ENCODE data around the gene DHRS11. TPM values are rescaled to one million over a fixed set of nuclear protein-coding genes. Genes with fewer than 3 reads are reported as not detected.

The DHRS11 gene
- polyA plus RNA-seq, 1 of the 3 experiments (the other 2 are of a cell fraction), result 31.6 TPM

DNA sequence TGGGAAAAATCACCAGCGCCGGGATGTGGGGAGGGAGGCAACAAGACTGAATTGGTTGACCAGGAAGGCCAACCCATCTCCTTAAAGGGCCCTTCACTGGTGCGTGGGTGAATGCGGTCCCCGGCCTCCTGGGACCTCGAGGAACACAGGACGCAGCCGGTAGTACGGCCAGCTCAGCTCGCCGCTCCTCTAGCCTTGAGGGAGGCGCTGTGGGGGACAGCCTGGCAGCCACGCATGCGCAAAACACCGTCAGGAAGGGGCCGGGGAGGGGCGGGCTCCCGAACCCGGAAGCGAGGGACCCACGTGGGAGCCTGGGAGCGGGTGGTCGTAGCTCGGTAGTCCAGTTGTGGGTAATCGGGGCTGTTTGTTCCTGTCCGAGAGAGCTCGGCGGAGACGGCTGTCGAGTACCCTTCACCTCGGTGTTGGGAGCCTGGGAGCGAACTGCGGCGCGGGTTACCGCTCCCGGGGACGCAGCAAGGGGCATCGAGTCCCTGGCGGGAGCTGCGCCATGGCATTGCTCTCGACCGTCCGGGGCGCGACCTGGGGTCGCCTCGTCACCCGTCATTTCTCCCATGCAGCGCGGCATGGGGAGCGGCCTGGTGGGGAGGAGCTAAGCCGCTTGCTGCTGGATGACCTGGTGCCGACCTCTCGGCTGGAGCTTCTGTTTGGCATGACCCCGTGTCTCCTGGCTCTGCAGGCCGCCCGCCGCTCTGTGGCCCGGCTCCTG, 9.8 kb downstream of the DHRS11 start, which contains the start of gene MRM1:
Gene MRM1, plus strand, starts transcription at position 281 of the 727 bp plus-strand sequence. Its CDS starts 228 bp downstream, at position 509.
- H3F3A ChIP-seq (replicated peaks; ENCODE audit: insufficient read depth), result peaks cover 16% of the 10 kb centered on the region
- H3K27me3 ChIP-seq (ENCODE audit: insufficient read depth), result no peaks in the 10 kb centered on the region
- peak within 1 kb of the TSS; percentile 85 to 90 for H3K4me3 ChIP-seq (ENCODE audit: low read depth in 2 of 2, low read length in 1 of 2)
- no peaks in the 10 kb centered on the region for H3K9me2 ChIP-seq
- H3K36me3 ChIP-seq (replicated peaks in 1 of 2; ENCODE audit: control insufficient read depth in 1 of 2, insufficient read depth in 2 of 2, low read length in 1 of 2), result peaks cover 0 to 10% of the 10 kb centered on the region in 2 experiments
- ChIA-PET CTCF (interaction anchor here (0.6 to 4.4 kb wide), 19 partner anchors 9 to 772 kb away, joined by 3 to 86 read pairs (median 8); partner anchors contain the start of genes MYO19 and PIGW), POLR2A (interaction anchor here (0.5 to 2.2 kb wide), 6 partner anchors 9 to 617 kb away, joined by 3 to 16 read pairs (median 4); partner anchors contain the start of gene DHRS11)
- TF ChIP-seq ELF1 (IDR thresholded peaks at IDR 0.05) (peak; percentile 95), CHD2 (IDR thresholded peaks at IDR 0.05; ENCODE audit: low read length, partially characterized antibody) (peak; percentile 58), TAF1 (IDR thresholded peaks at IDR 0.05; ENCODE audit: borderline replicate concordance, low read depth, low read length) (peak; percentile 53; the same call in 1 of the 2 replicates), POLR2AphosphoS5 (IDR thresholded peaks at IDR 0.05; ENCODE audit: low read depth, low read length) (peak; percentile 84), SIN3A (IDR thresholded peaks at IDR 0.05; ENCODE audit: borderline replicate concordance, low read depth, low read length) (peak; percentile 93), YY1 (IDR thresholded peaks at IDR 0.05; ENCODE audit: low read depth) (no peak), FOSL2 (IDR thresholded peaks at IDR 0.05; ENCODE audit: borderline replicate concordance, low read depth) (no peak), GABPA (IDR thresholded peaks at IDR 0.05; ENCODE audit: low read depth) (peak; percentile 67), MXI1 (IDR thresholded peaks at IDR 0.05; ENCODE audit: low read depth, low read length) (peak; percentile 100), RXRA (IDR thresholded peaks at IDR 0.05; ENCODE audit: borderline replicate concordance, low read depth) (peak; percentile 66; the same call in 1 of the 2 replicates), NRF1 (IDR thresholded peaks at IDR 0.05; ENCODE audit: low read depth, low read length) (peak; percentile 78), SMC3 (IDR thresholded peaks at IDR 0.05; ENCODE audit: low read depth, low read length) (no peak), JUND (IDR thresholded peaks at IDR 0.05) (no peak)
- TF ChIP-seq, protein P1, sequence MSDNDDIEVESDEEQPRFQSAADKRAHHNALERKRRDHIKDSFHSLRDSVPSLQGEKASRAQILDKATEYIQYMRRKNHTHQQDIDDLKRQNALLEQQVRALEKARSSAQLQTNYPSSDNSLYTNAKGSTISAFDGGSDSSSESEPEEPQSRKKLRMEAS (IDR thresholded peaks at IDR 0.05; ENCODE audit: low read depth), result peak; percentile 97
- TF ChIP-seq, protein P2, sequence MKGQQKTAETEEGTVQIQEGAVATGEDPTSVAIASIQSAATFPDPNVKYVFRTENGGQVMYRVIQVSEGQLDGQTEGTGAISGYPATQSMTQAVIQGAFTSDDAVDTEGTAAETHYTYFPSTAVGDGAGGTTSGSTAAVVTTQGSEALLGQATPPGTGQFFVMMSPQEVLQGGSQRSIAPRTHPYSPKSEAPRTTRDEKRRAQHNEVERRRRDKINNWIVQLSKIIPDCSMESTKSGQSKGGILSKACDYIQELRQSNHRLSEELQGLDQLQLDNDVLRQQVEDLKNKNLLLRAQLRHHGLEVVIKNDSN (IDR thresholded peaks at IDR 0.05; ENCODE audit: borderline replicate concordance, low read depth), result peak; percentile 82
- TF ChIP-seq, protein P3, sequence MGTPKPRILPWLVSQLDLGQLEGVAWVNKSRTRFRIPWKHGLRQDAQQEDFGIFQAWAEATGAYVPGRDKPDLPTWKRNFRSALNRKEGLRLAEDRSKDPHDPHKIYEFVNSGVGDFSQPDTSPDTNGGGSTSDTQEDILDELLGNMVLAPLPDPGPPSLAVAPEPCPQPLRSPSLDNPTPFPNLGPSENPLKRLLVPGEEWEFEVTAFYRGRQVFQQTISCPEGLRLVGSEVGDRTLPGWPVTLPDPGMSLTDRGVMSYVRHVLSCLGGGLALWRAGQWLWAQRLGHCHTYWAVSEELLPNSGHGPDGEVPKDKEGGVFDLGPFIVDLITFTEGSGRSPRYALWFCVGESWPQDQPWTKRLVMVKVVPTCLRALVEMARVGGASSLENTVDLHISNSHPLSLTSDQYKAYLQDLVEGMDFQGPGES (IDR thresholded peaks at IDR 0.05; ENCODE audit: low read depth, low read length), result no peak
- TF ChIP-seq, protein P4, sequence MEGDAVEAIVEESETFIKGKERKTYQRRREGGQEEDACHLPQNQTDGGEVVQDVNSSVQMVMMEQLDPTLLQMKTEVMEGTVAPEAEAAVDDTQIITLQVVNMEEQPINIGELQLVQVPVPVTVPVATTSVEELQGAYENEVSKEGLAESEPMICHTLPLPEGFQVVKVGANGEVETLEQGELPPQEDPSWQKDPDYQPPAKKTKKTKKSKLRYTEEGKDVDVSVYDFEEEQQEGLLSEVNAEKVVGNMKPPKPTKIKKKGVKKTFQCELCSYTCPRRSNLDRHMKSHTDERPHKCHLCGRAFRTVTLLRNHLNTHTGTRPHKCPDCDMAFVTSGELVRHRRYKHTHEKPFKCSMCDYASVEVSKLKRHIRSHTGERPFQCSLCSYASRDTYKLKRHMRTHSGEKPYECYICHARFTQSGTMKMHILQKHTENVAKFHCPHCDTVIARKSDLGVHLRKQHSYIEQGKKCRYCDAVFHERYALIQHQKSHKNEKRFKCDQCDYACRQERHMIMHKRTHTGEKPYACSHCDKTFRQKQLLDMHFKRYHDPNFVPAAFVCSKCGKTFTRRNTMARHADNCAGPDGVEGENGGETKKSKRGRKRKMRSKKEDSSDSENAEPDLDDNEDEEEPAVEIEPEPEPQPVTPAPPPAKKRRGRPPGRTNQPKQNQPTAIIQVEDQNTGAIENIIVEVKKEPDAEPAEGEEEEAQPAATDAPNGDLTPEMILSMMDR (IDR thresholded peaks at IDR 0.05), result peak; percentile 25
- TF ChIP-seq, protein P5, sequence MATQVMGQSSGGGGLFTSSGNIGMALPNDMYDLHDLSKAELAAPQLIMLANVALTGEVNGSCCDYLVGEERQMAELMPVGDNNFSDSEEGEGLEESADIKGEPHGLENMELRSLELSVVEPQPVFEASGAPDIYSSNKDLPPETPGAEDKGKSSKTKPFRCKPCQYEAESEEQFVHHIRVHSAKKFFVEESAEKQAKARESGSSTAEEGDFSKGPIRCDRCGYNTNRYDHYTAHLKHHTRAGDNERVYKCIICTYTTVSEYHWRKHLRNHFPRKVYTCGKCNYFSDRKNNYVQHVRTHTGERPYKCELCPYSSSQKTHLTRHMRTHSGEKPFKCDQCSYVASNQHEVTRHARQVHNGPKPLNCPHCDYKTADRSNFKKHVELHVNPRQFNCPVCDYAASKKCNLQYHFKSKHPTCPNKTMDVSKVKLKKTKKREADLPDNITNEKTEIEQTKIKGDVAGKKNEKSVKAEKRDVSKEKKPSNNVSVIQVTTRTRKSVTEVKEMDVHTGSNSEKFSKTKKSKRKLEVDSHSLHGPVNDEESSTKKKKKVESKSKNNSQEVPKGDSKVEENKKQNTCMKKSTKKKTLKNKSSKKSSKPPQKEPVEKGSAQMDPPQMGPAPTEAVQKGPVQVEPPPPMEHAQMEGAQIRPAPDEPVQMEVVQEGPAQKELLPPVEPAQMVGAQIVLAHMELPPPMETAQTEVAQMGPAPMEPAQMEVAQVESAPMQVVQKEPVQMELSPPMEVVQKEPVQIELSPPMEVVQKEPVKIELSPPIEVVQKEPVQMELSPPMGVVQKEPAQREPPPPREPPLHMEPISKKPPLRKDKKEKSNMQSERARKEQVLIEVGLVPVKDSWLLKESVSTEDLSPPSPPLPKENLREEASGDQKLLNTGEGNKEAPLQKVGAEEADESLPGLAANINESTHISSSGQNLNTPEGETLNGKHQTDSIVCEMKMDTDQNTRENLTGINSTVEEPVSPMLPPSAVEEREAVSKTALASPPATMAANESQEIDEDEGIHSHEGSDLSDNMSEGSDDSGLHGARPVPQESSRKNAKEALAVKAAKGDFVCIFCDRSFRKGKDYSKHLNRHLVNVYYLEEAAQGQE (IDR thresholded peaks at IDR 0.05; ENCODE audit: low read depth, low read length), result peak; percentile 32; the same call in 1 of the 2 replicates
- peak within 1 kb of the TSS; percentile 94 for H3K4me2 ChIP-seq
- H3K27ac ChIP-seq (ENCODE audit: low read depth in 2 of 2, low read length in 1 of 2), result peak within 1 kb of the TSS; percentile 76 to 78
- peaks cover 7% of the 10 kb centered on the region; the same call in 1 of the 2 replicates for H4K20me1 ChIP-seq (ENCODE audit: insufficient read depth)
- no peaks in the 10 kb centered on the region for H3K9me3 ChIP-seq
- H2AFZ ChIP-seq (ENCODE audit: low read depth), result peak within 1 kb of the TSS; percentile 82
- H3K79me2 ChIP-seq (ENCODE audit: insufficient read depth), result peaks cover 33% of the 10 kb centered on the region; the same call in 1 of the 2 replicates
- DNase-seq, result peak; percentile 98
- peak within 1 kb of the TSS; percentile 84 for H3K9ac ChIP-seq
- H3K4me1 ChIP-seq (ENCODE audit: control insufficient read depth in 1 of 2, insufficient read depth in 2 of 2, low read depth in 1 of 2, low read length in 1 of 2), result peaks cover 0 to 21% of the 10 kb centered on the region in 2 experiments; a peak in 2 of 4 replicates
- WGBS (ENCODE audit: low lambda C conversion rate), result 0% methylated on average over 19 of the region's 60 CpGs
